ENCODE data around the gene VAV1. TPM values are rescaled to one million over a fixed set of nuclear protein-coding genes. Genes with fewer than 3 reads are reported as not detected.

Gene VAV1
- polyA plus RNA-seq, 1 experiment: not detected

DNA sequence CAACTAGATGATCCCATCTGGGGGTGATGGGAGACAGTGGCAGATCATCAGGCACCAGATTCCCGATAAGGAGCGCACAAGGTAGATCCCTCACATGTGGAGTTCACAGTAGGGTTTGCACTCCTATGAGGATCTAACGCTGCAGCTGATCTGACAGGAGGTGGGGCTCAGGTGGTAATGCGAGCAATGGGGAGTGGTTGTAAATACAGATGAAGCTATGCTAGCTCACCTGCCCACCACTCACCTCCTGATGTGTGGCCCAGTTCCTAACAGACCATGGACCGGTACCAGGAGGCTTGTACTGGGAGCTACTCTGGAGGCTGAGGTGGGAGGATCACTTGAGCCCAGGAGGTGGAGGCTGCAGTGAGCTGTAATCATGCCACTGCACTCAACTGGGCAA is 34.8 kb downstream of the VAV1 start:
- TF ChIP-seq, protein P1, sequence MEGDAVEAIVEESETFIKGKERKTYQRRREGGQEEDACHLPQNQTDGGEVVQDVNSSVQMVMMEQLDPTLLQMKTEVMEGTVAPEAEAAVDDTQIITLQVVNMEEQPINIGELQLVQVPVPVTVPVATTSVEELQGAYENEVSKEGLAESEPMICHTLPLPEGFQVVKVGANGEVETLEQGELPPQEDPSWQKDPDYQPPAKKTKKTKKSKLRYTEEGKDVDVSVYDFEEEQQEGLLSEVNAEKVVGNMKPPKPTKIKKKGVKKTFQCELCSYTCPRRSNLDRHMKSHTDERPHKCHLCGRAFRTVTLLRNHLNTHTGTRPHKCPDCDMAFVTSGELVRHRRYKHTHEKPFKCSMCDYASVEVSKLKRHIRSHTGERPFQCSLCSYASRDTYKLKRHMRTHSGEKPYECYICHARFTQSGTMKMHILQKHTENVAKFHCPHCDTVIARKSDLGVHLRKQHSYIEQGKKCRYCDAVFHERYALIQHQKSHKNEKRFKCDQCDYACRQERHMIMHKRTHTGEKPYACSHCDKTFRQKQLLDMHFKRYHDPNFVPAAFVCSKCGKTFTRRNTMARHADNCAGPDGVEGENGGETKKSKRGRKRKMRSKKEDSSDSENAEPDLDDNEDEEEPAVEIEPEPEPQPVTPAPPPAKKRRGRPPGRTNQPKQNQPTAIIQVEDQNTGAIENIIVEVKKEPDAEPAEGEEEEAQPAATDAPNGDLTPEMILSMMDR (IDR thresholded peaks at IDR 0.05; ENCODE audit: insufficient read depth, low read depth, low read length): no peak
- ChIA-PET POLR2A (no interaction called here), CTCF (no interaction called here)
- Histone ChIP-seq H3K4me3 (ENCODE audit: low read depth, low read length) (no peak overlapping the region), H3K27me3 (ENCODE audit: control insufficient read depth, insufficient read depth, low read length) (no peaks in the 10 kb centered on the region), H3K36me3 (ENCODE audit: control insufficient read depth, insufficient read depth, low read length) (no peaks in the 10 kb centered on the region)
- no peak for DNase-seq (ENCODE audit: low read depth)

GRCh38 chr19:6808494-6808893 is 36.0 kb downstream of the VAV1 start:
- TF ChIP-seq, protein P1 (IDR thresholded peaks at IDR 0.05; ENCODE audit: insufficient read depth, low read depth, low read length): no peak
- POLR2A ChIA-PET: no interaction called here
- CTCF ChIA-PET: no interaction called here
- DNase-seq (ENCODE audit: low read depth): no peak
- no peak overlapping the region for H3K4me3 ChIP-seq (ENCODE audit: low read depth, low read length)
- no peaks in the 10 kb centered on the region for H3K36me3 ChIP-seq (ENCODE audit: control insufficient read depth, insufficient read depth, low read length)
- no peaks in the 10 kb centered on the region for H3K27me3 ChIP-seq (ENCODE audit: control insufficient read depth, insufficient read depth, low read length)

GRCh38 chr19:6809262-6809661 is 36.8 kb downstream of the VAV1 start:
- no peaks in the 10 kb centered on the region for H3K27me3 ChIP-seq (ENCODE audit: control insufficient read depth, insufficient read depth, low read length)
- TF ChIP-seq, protein P1 (IDR thresholded peaks at IDR 0.05; ENCODE audit: insufficient read depth, low read depth, low read length): no peak
- H3K36me3 ChIP-seq (ENCODE audit: control insufficient read depth, insufficient read depth, low read length): no peaks in the 10 kb centered on the region
- H3K4me3 ChIP-seq (ENCODE audit: low read depth, low read length): no peak overlapping the region
- ChIA-PET CTCF (no interaction called here), POLR2A (no interaction called here)
- DNase-seq (ENCODE audit: low read depth): no peak

- ChIA-PET POLR2A (no interaction called here), CTCF (no interaction called here)
- TF ChIP-seq, protein P1 (IDR thresholded peaks at IDR 0.05; ENCODE audit: insufficient read depth, low read depth, low read length): no peak
- no peak for DNase-seq (ENCODE audit: low read depth)
- H3K36me3 ChIP-seq (ENCODE audit: control insufficient read depth, insufficient read depth, low read length): no peaks in the 10 kb centered on the region
- no peak overlapping the region for H3K4me3 ChIP-seq (ENCODE audit: low read depth, low read length)
- no peaks in the 10 kb centered on the region for H3K27me3 ChIP-seq (ENCODE audit: control insufficient read depth, insufficient read depth, low read length)
Measured at GRCh38 chr19:6811378-6811777, 38.9 kb downstream of the VAV1 start.

DNA sequence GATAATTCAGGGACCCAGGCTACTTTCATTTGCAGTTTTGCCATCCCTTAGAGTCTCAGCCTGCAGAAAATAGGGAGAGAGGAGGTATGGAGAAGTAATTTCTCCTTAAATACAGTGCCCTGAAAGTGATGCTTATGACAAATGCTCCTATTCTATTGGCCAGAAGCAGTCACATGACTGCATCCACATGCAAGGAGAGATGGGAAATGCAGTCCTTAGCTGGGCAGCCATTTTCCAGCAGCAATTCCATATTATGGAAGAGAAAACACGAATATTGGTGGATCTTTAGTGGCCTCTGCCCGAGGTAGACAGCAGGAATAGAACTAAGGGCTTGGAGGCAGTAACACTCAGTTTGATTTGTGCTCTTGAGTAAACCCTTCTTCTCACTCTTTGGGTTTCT is 39.4 kb downstream of the VAV1 start:
- Histone ChIP-seq H3K27me3 (ENCODE audit: control insufficient read depth, insufficient read depth, low read length) (no peaks in the 10 kb centered on the region), H3K36me3 (ENCODE audit: control insufficient read depth, insufficient read depth, low read length) (no peaks in the 10 kb centered on the region), H3K4me3 (ENCODE audit: low read depth, low read length) (no peak overlapping the region)
- TF ChIP-seq, protein P1 (IDR thresholded peaks at IDR 0.05; ENCODE audit: insufficient read depth, low read depth, low read length): no peak
- CTCF ChIA-PET: no interaction called here
- POLR2A ChIA-PET: no interaction called here
- DNase-seq (ENCODE audit: low read depth): no peak

All from BJ (cell line).